HG03432 (cell line): ENCODE measurements around the gene IFNA6.

Experiments used
- ATAC-seq: cut with Tn5 transposase; IDR thresholded peaks from one replicate; pipeline ENCODE4 v1.9.1; 2021; ENCODE audit warnings: mild to moderate bottlenecking, moderate library complexity; ENCODE audit not compliant: unreplicated experiment

Gene IFNA6

DNA sequence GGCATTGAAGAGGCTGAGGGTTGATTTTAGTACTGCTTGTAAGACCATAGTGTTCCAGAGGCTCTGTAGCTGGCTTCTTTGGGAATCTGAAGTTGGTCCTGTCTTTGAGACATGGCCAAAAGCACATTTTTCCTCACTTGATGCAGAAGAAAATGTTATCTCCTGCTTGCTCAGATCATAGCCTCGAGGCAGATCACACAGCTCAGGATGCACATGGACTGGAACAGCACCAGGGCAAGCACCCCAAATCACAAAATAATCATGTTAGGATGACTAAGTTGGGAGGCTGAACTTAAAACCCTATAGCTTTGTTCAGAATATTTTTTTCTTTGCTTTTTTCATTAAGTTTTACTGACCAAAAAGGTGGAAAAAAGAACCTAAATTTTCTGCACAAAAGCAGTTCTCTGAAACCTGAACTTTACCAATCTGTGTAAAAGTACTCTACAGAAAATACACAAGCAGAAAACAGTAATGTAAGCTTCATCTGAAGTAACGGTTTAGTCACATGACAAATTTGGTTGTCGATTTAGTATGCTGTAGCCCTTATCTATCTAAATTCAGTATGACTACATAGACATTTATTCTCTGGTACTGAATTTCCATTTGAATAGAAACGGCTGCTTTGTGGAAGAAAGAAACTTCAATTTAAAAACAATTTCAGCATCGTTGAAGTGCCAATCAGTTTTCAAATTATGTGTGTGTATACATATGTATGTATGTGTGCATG is 18.8 kb downstream of the IFNA6 start:
- ATAC-seq: no peak

GRCh38 chr9:21326526-21327139 is 24.1 kb downstream of the IFNA6 start:
- peak; percentile 84 for ATAC-seq

DNA sequence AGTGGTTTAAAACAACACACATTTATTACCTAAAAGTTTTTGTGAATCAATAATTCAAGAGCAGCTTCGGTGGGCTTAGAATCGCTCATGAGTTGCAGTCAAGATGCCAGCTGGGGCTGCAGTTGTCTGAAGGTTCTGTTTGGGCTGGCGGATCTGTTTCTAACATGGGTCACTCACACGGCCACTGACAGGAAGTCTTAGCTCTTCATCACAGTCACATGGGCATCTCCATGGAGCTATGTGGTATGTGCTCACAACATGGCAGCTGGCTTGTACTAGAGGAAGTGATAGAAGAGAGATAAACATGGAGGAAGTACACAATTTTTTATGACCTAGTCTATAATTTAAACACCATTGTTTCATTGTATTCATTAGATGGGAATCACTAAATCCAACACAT is 26.6 kb downstream of the IFNA6 start:
- ATAC-seq: no peak

GRCh38 chr9:21322911-21323461 is 27.7 kb downstream of the IFNA6 start:
- ATAC-seq: no peak

- no peak for ATAC-seq
These were observed 30.2 kb downstream of the IFNA6 start for GRCh38 chr9:21320465-21320864.

DNA sequence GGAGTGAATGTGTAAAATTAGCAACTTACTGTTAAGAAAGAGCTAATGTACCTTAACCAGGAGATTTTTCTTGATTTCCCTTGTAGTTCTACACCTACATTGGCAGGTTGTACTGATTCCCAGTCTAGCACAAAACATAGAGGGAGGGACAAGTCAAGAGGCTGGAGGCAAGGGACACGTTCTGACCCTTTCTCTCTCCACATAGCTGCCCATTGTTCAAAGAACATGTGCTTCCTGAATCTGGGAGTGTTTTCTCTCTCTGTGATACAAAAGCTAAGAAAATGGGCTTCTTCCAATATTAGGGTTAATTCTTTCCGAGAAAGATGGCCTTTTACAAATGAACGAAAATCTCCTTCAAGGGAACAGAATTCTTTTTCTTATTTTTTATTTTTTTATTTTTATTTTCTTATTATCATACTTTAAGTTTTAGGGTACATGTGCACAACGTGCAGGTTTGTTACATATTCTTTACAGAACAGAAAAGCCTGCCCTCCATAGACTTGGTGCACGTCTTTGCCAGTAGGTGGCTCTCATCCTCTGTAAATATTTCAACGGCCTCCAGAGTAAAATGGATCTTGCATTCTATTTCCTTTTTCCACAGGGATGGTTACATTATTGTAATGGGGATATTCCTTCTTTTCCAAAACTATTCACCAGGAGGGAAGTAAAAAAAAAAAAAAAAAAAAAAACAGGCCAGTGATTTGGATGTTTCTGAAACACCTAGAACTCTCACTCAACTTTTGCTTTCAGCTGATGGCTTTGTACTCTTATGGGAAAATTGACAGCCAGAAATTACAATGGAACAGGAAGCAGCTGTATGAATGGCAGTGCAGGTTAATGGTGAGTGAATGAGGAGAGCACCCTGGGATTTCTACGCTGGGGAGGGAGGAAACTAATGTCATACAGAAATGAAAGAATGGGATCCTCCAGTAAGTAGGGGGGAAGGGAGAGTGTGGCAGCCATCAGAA is 32.4 kb downstream of the IFNA6 start:
- peak; percentile 84 for ATAC-seq

DNA sequence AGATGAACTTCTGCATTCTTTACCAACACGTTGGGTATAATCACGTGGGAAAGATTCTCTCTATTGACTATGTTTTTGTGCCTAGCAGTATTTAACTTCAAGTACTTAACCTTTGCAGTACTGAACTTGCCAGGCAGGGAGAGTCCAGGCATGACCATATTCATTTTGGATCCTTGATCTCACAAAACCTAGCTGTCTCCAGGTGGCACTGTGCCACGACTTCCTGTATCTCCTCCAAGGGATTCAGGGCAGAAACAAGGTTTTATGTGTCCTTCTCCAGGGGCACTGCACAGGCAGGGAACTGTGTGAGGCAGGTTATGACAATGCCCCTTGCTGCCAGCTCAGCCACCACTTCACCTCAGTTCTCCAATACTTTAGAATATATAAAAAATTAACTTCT is 33.8 kb downstream of the IFNA6 start:
- ATAC-seq: no peak

DNA sequence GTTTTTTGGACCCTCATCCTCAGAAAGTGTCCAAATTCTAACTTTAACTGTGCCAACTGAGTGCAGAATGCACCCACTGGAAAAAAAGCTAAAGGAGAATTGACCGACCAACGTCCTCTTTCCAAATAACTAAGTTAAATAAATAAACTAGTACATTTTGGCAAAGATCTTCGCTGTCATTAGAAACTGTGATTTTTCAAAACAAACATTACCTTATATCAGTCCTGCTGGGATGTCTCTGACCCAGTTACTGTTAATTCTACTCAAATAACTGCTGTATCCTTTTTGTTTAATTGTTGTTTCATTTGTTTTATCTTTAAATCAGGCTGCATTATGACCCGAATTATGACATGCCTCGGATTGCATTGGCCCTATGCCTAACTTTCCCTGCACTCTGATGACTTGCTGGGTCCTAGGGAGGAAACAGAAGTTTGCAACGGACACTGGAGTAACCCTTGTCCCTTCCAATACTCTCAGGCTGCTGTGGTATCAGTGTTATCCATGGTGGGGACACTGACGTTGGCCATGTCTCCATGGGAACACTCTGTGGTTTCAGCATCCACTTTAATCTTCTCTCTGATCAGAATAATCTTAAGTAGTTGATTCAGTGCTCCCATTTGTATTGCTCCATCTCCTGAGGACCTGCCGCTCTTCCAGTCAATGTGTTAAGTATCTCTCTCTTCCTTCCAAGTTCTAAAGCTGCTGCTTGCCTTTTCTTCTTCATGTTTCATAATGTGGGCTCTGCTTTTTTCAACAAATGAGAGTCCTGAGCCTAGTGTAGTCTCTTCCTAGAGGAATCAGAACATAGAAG is 34.5 kb downstream of the IFNA6 start:
- ATAC-seq: no peak

DNA sequence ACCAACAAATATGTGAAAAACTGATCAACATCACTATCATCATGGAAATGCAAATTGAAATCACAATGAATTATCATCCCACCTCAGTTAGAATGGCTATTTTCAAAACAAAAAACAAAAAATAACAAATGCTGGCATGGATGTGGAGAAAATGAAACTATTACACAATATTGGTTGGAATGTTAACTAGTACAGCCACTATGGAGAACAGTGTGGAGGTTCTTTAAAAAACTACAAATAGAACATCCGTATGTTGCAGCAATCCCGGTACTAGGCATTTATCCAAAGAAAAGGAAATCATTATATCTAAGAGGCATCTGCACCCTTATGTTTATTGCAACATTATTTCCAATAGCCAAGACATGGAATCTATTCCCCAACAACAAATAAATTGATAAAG is 36.5 kb downstream of the IFNA6 start:
- ATAC-seq: no peak

DNA sequence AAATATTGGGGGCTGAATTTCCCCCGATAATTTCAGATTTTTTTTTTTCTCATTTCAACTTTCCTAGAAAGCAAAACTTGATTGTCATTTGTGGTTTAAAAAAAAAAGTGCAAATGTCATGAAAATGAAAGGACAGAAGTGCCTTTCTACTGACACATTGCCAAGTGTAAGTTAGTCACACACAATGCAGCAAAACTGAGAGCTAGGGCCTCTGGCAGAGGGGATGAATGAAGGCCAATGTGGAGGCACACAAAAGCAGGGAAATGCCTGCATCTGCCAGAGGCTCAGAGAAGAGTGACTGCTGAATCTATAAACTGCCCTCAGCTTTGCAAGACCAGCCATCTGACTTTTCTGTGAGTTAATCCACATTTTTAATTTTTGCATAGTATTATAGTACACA is 38.8 kb downstream of the IFNA6 start:
- peak; percentile 80 for ATAC-seq

- no peak for ATAC-seq
These were observed 45.5 kb downstream of the IFNA6 start, which contains the start of gene IFNA5 for GRCh38 chr9:21305213-21305612. IFNA5 (minus strand) TSS chr9:21305313; CDS start chr9:21305256, 57 bp downstream.
